H9 (cell line): ENCODE measurements around the gene IGLL5. TPM values are rescaled to one million over a fixed set of nuclear protein-coding genes. Genes with fewer than 3 reads are reported as not detected.

Experiments used
- DNase-seq: peaks from one replicate; pipeline ENCODE4 v3.0.0-alpha.2; 2017
- H2AFZ ChIP-seq: one replicate; pipeline ENCODE4 v1.6.1; 2013; ENCODE audit warnings: mild to moderate bottlenecking, low read length, control low read depth, moderate library complexity
- H2AK5ac ChIP-seq: 2 replicates; pipeline ENCODE4 v1.6.1; 2013; ENCODE audit warnings: low read length, control low read depth, mixed read lengths; ENCODE audit not compliant: insufficient read length
- H2BK120ac ChIP-seq: one replicate; pipeline ENCODE4 v1.6.1; 2013; ENCODE audit warnings: low read depth, mild to moderate bottlenecking, low read length, control low read depth, inconsistent platforms; ENCODE audit not compliant: poor library complexity, severe bottlenecking
- H2BK12ac ChIP-seq: 2 replicates; pipeline ENCODE4 v1.6.1; 2013; ENCODE audit warnings: low read length, control low read depth, mixed read lengths, low read depth; ENCODE audit not compliant: insufficient read length
- H2BK15ac ChIP-seq: 2 replicates; pipeline ENCODE4 v1.6.1; 2013; ENCODE audit warnings: low read depth, low read length, control low read depth
- H2BK20ac ChIP-seq: one replicate; pipeline ENCODE4 v1.6.1; 2013; ENCODE audit warnings: low read depth, mild to moderate bottlenecking, low read length, control low read depth, inconsistent platforms; ENCODE audit not compliant: poor library complexity, severe bottlenecking
- H2BK5ac ChIP-seq: 2 replicates; pipeline ENCODE4 v1.6.1; 2013; ENCODE audit warnings: low read length, control low read depth, mixed read lengths; ENCODE audit not compliant: insufficient read length
- H3K14ac ChIP-seq: 2 replicates; pipeline ENCODE4 v1.6.1; 2013; ENCODE audit warnings: low read length, control low read depth; ENCODE audit not compliant: insufficient read depth
- H3K18ac ChIP-seq: 2 replicates; pipeline ENCODE4 v1.6.1; 2013; ENCODE audit warnings: low read depth, mild to moderate bottlenecking, mixed read lengths, low read length, control low read depth; ENCODE audit not compliant: insufficient read length
- H3K23ac ChIP-seq: 2 replicates; pipeline ENCODE4 v1.6.1; 2013; ENCODE audit warnings: low read length, control low read depth, mixed read lengths, low read depth; ENCODE audit not compliant: insufficient read length
- H3K23me2 ChIP-seq: 2 replicates; pipeline ENCODE4 v1.6.1; 2013; ENCODE audit warnings: low read depth, mild to moderate bottlenecking, mixed read lengths, low read length, control low read depth; ENCODE audit not compliant: insufficient read length, poor library complexity, severe bottlenecking
- H3K27ac ChIP-seq: 2 replicates; pipeline ENCODE4 v1.5.1; 2013; ENCODE audit warnings: low read length, control low read depth, mixed read lengths, low read depth; ENCODE audit not compliant: insufficient read length
- H3K27me3 ChIP-seq: 2 replicates; pipeline ENCODE4 v1.6.1; 2013; ENCODE audit warnings: low read length, control low read depth, inconsistent platforms; ENCODE audit not compliant: insufficient read depth
- H3K4ac ChIP-seq: 2 replicates; pipeline ENCODE4 v1.6.1; 2013; ENCODE audit warnings: low read depth, mild to moderate bottlenecking, control low read depth, inconsistent platforms, low read length, moderate library complexity
- H3K4me1 ChIP-seq: 2 replicates; pipeline ENCODE4 v1.6.1; 2013; ENCODE audit warnings: low read length, control low read depth, inconsistent platforms; ENCODE audit not compliant: insufficient read depth
- H3K4me2 ChIP-seq: 2 replicates; pipeline ENCODE4 v1.6.1; 2013; ENCODE audit warnings: low read length, control low read depth, mixed read lengths; ENCODE audit not compliant: insufficient read length, insufficient read depth
- H3K56ac ChIP-seq: 2 replicates; pipeline ENCODE4 v1.6.1; 2013; ENCODE audit warnings: low read depth, mild to moderate bottlenecking, mixed read lengths, low read length, control low read depth; ENCODE audit not compliant: insufficient read length
- H3K79me1 ChIP-seq: 2 replicates; pipeline ENCODE4 v1.6.1; 2013; ENCODE audit warnings: low read depth, mild to moderate bottlenecking, moderate library complexity, low read length, control low read depth, inconsistent platforms; ENCODE audit not compliant: insufficient read depth, poor library complexity, severe bottlenecking
- H3K79me2 ChIP-seq: 2 replicates; pipeline ENCODE4 v1.6.1; 2013; ENCODE audit warnings: low read length, control low read depth, inconsistent platforms; ENCODE audit not compliant: insufficient read depth
- H3K9ac ChIP-seq: 2 replicates; pipeline ENCODE4 v1.6.1; 2013; ENCODE audit warnings: low read length, control low read depth, mixed read lengths; ENCODE audit not compliant: insufficient read length; ENCODE audit errors: extremely low read depth
- H3K9me3 ChIP-seq: one replicate; pipeline ENCODE4 v1.6.1; 2013; ENCODE audit warnings: low read depth, low read length, inconsistent platforms; ENCODE audit not compliant: control insufficient read depth
- H3T11ph ChIP-seq: one replicate; pipeline ENCODE4 v1.6.1; 2013; ENCODE audit warnings: mild to moderate bottlenecking, low read length, control low read depth, inconsistent platforms
- H4K20me1 ChIP-seq: one replicate; pipeline ENCODE4 v1.6.1; 2013; ENCODE audit not compliant: control insufficient read depth, insufficient read length, insufficient read depth
- H4K5ac ChIP-seq: 2 replicates; pipeline ENCODE4 v1.6.1; 2013; ENCODE audit warnings: low read depth, mild to moderate bottlenecking, mixed read lengths, low read length, control low read depth; ENCODE audit not compliant: insufficient read length
- H4K8ac ChIP-seq: replicated peaks from 2 replicates; pipeline ENCODE4 v1.6.1; 2013; ENCODE audit warnings: low read length, control low read depth, mixed read lengths, low read depth; ENCODE audit not compliant: insufficient read length
- H4K91ac ChIP-seq: 2 replicates; pipeline ENCODE4 v1.6.1; 2013; ENCODE audit warnings: low read depth, mild to moderate bottlenecking, moderate library complexity, mixed read lengths, low read length, control low read depth; ENCODE audit not compliant: insufficient read length
- H3K27ac Mint-ChIP-seq, 3 experiments: 2 replicates in 2 of 3; 3 replicates in 1 of 3; pipeline ENCODE4 v1.8.0; 2020 to 2021; ENCODE audit warnings: mixed read lengths in 3 of 3, mild to moderate bottlenecking in 1 of 3, moderate library complexity in 1 of 3
- H3K27me3 Mint-ChIP-seq: 2 replicates; pipeline ENCODE4 v1.8.0; 2021; ENCODE audit warnings: low read depth, mild to moderate bottlenecking, moderate library complexity, mixed read lengths
- H3K36me3 Mint-ChIP-seq, 3 experiments: 2 replicates in 2 of 3; 3 replicates in 1 of 3; pipeline ENCODE4 v1.8.0; 2020 to 2021; ENCODE audit warnings: low read depth in 3 of 3, mixed read lengths in 3 of 3; ENCODE audit not compliant: insufficient read depth in 1 of 3
- H3K4me1 Mint-ChIP-seq, 2 experiments: 2 replicates each; pipeline ENCODE4 v1.8.0; 2020; ENCODE audit warnings: mixed read lengths in 2 of 2
- H3K4me3 Mint-ChIP-seq, 2 experiments: 2 replicates in 1 of 2; 3 replicates in 1 of 2; pipeline ENCODE4 v1.8.0; 2020 to 2021; ENCODE audit warnings: mild to moderate bottlenecking in 2 of 2, mixed read lengths in 2 of 2, moderate library complexity in 1 of 2
- H3K9me3 Mint-ChIP-seq, 2 experiments: 2 replicates in 1 of 2; 3 replicates in 1 of 2; pipeline ENCODE4 v1.8.0; 2020; ENCODE audit warnings: mild to moderate bottlenecking in 2 of 2, mixed read lengths in 2 of 2, moderate library complexity in 1 of 2
- WGBS: extraction: QIAGEN DNeasy Blood & Tissue Kit; methylation state at CpG from one replicate; pipeline ENCODE4 v1.1.7; 2013; ENCODE audit warnings: missing lambda C conversion rate, low lambda C conversion rate, mixed read lengths; ENCODE audit not compliant: insufficient read length; ENCODE audit errors: extremely low coverage; 5-methylcytosine and 5-hydroxymethylcytosine counted together
- total RNA-seq: library from RNA; stranded (reverse); gene quantifications from 2 replicates; pipeline ENCODE4 v1.2.1, GENCODE V29; 2021
- TF ChIP-seq, protein P1 (sequence below): fragments of 200-600 bp; sonication (generic); conservative IDR thresholded peaks from 3 replicates; pipeline ENCODE4 v1.8.0; 2021; ENCODE audit warnings: antibody characterized with exemption, mild to moderate bottlenecking

Gene IGLL5
- total RNA-seq, 1 experiment from 2014 or later: not detected

DNA sequence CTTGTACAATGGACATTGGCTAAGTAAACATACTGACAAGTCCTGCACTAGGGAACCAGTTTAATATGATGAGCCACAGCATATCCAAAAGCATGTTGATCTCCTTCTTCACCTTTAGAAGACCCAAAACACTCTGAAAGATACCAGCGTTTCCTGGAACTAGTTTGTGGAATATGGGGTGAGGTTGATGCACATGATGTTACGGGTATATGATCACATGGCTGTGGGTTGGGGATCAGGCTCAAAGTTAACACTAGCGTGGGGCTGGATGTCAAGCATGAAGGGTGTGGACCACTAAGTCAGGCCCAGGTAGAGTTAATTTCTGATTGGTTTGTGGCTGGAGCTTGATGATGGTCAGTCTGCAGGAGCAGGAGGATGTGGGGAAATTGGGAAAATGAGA lies 9.0 kb downstream of the IGLL5 start:
- Histone ChIP-seq H3K23ac (no peak overlapping the region), H3K27ac (no peak overlapping the region), H4K5ac (no peak overlapping the region), H3K79me1 (no peaks in the 10 kb centered on the region), H3K4me1 (no peaks in the 10 kb centered on the region), H2BK20ac (no peak overlapping the region), H2BK120ac (no peak overlapping the region), H4K91ac (no peak overlapping the region), H3K4ac (no peak overlapping the region), H3K23me2 (no peaks in the 10 kb centered on the region), H2AK5ac (no peak overlapping the region), H3K18ac (no peak overlapping the region), H3K9me3 (no peaks in the 10 kb centered on the region), H3K56ac (no peak overlapping the region), H4K8ac (no peak overlapping the region), H2AFZ (no peak overlapping the region), H3K9ac (no peak overlapping the region), H3K27me3 (peaks cover 2% of the 10 kb centered on the region; the same call in 1 of the 2 replicates), H3K79me2 (no peaks in the 10 kb centered on the region), H4K20me1 (no peaks in the 10 kb centered on the region), H2BK15ac (no peak overlapping the region), H2BK5ac (no peak overlapping the region), H3K14ac (no peak overlapping the region), H3K4me2 (no peak overlapping the region), H3T11ph (no peak overlapping the region), H2BK12ac (no peak overlapping the region)
- no peaks in the 10 kb centered on the region for H3K4me1 Mint-ChIP-seq
- DNase-seq: no peak
- TF ChIP-seq, protein P1, sequence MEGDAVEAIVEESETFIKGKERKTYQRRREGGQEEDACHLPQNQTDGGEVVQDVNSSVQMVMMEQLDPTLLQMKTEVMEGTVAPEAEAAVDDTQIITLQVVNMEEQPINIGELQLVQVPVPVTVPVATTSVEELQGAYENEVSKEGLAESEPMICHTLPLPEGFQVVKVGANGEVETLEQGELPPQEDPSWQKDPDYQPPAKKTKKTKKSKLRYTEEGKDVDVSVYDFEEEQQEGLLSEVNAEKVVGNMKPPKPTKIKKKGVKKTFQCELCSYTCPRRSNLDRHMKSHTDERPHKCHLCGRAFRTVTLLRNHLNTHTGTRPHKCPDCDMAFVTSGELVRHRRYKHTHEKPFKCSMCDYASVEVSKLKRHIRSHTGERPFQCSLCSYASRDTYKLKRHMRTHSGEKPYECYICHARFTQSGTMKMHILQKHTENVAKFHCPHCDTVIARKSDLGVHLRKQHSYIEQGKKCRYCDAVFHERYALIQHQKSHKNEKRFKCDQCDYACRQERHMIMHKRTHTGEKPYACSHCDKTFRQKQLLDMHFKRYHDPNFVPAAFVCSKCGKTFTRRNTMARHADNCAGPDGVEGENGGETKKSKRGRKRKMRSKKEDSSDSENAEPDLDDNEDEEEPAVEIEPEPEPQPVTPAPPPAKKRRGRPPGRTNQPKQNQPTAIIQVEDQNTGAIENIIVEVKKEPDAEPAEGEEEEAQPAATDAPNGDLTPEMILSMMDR: no peak
- H3K36me3 Mint-ChIP-seq: no peaks in the 10 kb centered on the region
- H3K4me3 Mint-ChIP-seq: no peak overlapping the region
- no CpG with 5 or more reads among the region's 3 CpGs for WGBS
- no peaks in the 10 kb centered on the region for H3K9me3 Mint-ChIP-seq
- peaks cover 95% of the 10 kb centered on the region for H3K27me3 Mint-ChIP-seq
- H3K27ac Mint-ChIP-seq: no peak overlapping the region; a peak in 1 of 7 replicates
